ENCODE measurements around the gene CPEB3. TPM values are rescaled to one million over a fixed set of nuclear protein-coding genes. Genes with fewer than 3 reads are reported as not detected.

Gene CPEB3
- total RNA-seq, 1 experiment from 2014 or later, result 1.0 TPM

DNA sequence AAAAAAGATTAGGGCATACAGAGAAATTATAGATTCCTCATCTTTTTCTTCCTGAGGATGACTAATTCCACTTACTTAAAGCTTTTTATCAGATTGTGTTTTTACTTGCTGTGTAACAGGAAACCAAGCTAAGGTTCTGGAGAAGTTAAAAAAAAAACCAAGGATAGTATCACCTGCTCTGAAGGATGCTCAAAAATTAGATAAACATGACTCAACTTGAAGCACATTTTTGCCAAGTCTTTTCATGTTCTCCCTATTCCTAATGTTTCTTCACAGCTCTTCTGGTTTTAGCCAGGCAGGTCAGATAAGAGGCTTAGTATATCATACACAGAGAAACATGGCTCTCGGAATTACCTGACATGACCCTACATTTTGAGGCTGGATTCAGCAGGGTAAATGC is 90.3 kb downstream of the CPEB3 start:
- Histone ChIP-seq H3K4me1 (ENCODE audit: insufficient read depth, low read length) (no peaks in the 10 kb centered on the region), H2BK12ac (ENCODE audit: insufficient read length, low read depth, low read length) (no peak overlapping the region), H3K56ac (ENCODE audit: insufficient read length, low read depth, low read length) (no peak overlapping the region), H2BK120ac (ENCODE audit: low read depth, low read length, poor library complexity, severe bottlenecking) (no peak overlapping the region), H4K91ac (ENCODE audit: insufficient read length, low read depth, low read length) (no peak overlapping the region), H3K23me2 (ENCODE audit: insufficient read length, low read depth, low read length, poor library complexity, severe bottlenecking) (no peaks in the 10 kb centered on the region), H3K4me2 (ENCODE audit: insufficient read depth, insufficient read length, low read length) (no peak overlapping the region), H3K18ac (ENCODE audit: insufficient read length, low read depth, low read length) (no peak overlapping the region), H3K9ac (ENCODE audit: extremely low read depth, insufficient read length, low read length) (no peak overlapping the region), H3K27me3 (ENCODE audit: insufficient read depth, low read length) (no peaks in the 10 kb centered on the region), H3K79me2 (ENCODE audit: insufficient read depth, low read length) (no peaks in the 10 kb centered on the region), H4K5ac (ENCODE audit: insufficient read length, low read depth, low read length) (no peak overlapping the region), H3K79me1 (ENCODE audit: insufficient read depth, low read depth, low read length, poor library complexity, severe bottlenecking) (no peaks in the 10 kb centered on the region), H2AFZ (ENCODE audit: low read length) (no peak overlapping the region), H3K23ac (ENCODE audit: insufficient read length, low read depth, low read length) (no peak overlapping the region), H3K9me3 (ENCODE audit: control insufficient read depth, low read depth, low read length) (no peaks in the 10 kb centered on the region), H3K27ac (ENCODE audit: insufficient read length, low read depth, low read length) (no peak overlapping the region), H4K20me1 (ENCODE audit: control insufficient read depth, insufficient read depth, insufficient read length) (no peaks in the 10 kb centered on the region), H3T11ph (ENCODE audit: low read length) (no peak overlapping the region), H2BK5ac (ENCODE audit: insufficient read length, low read length) (no peak overlapping the region), H3K14ac (ENCODE audit: insufficient read depth, low read length) (no peak overlapping the region), H2BK15ac (ENCODE audit: low read depth, low read length) (no peak overlapping the region), H2BK20ac (ENCODE audit: low read depth, low read length, poor library complexity, severe bottlenecking) (no peak overlapping the region), H4K8ac (replicated peaks; ENCODE audit: insufficient read length, low read depth, low read length) (no peak overlapping the region), H2AK5ac (ENCODE audit: insufficient read length, low read length) (no peak overlapping the region), H3K4ac (ENCODE audit: low read depth, low read length) (no peak overlapping the region)
- TF ChIP-seq, protein P1, sequence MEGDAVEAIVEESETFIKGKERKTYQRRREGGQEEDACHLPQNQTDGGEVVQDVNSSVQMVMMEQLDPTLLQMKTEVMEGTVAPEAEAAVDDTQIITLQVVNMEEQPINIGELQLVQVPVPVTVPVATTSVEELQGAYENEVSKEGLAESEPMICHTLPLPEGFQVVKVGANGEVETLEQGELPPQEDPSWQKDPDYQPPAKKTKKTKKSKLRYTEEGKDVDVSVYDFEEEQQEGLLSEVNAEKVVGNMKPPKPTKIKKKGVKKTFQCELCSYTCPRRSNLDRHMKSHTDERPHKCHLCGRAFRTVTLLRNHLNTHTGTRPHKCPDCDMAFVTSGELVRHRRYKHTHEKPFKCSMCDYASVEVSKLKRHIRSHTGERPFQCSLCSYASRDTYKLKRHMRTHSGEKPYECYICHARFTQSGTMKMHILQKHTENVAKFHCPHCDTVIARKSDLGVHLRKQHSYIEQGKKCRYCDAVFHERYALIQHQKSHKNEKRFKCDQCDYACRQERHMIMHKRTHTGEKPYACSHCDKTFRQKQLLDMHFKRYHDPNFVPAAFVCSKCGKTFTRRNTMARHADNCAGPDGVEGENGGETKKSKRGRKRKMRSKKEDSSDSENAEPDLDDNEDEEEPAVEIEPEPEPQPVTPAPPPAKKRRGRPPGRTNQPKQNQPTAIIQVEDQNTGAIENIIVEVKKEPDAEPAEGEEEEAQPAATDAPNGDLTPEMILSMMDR (conservative IDR thresholded peaks at IDR 0.05), result no peak
- no CpG with 5 or more reads among the region's 1 CpG for WGBS (ENCODE audit: extremely low coverage, insufficient read length, low lambda C conversion rate)
- no peaks in the 10 kb centered on the region for H3K36me3 Mint-ChIP-seq (ENCODE audit: insufficient read depth in 1 of 3, low read depth in 3 of 3)
- H3K4me3 Mint-ChIP-seq, result no peak overlapping the region
- H3K9me3 Mint-ChIP-seq, result no peaks in the 10 kb centered on the region
- DNase-seq, result no peak
- H3K27me3 Mint-ChIP-seq (ENCODE audit: low read depth), result no peaks in the 10 kb centered on the region
- no peak overlapping the region for H3K27ac Mint-ChIP-seq
- no peaks in the 10 kb centered on the region for H3K4me1 Mint-ChIP-seq
